ENCODE measurements around the gene SCCPDH. TPM values are rescaled to one million over a fixed set of nuclear protein-coding genes. Genes with fewer than 3 reads are reported as not detected.
"Not testable (repeated sequence)": the region's sequence is repeated elsewhere in the genome, so short reads cannot be mapped to it uniquely, and the experiment has no call there.

SCCPDH gene
- total and polyA plus RNA-seq, 2 of the 13 experiments (the other 11 are each of a cell fraction or from before 2014, with no cell fraction given), result 36.7 to 62.3 TPM

DNA sequence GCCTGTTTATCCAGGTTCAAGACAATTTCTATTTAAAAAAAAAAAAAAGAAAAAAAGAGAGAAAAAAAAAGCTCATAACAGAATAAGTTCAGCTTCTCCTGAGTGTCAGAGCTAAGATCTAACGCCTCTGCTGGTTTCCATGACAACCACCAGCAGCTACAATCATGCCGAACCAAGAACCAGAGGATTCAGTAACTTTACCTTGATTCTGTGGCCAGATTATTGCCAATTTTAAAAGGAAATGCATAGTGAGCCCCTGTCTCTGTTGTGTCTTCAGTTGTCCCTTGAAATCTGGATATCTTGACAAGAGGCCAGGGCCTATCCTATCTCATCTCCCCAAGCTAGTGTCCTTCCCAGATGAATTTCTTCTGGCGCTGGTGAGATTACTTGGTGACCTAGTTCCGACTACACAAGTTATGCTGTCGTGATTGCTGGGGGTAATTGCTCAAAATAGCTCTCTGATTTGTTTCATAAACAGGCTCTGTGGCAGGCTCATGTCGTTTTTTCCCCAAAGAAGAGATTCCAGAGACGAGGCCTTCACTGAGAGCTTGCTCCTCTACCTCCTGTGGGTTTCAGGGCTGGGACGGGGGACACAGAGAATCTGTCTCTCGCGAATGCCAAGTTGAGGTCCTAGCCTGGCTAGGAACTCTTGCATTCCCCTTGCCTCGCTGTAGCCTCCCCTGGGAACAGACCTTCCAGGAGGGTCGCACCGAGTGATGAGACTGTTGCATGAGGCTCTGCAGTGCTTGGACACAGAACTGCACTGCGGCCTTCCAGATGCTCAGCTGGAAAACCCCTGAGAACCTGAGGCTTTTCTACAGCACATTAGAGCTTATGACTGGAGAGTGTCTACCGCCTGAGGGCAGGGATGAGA lies 32.4 kb upstream of the SCCPDH start:
- Histone ChIP-seq H3K4me1 (ENCODE audit: insufficient read depth, low read length) (peaks cover 29% of the 10 kb centered on the region), H4K20me1 (ENCODE audit: insufficient read depth, low read length) (no peaks in the 10 kb centered on the region), H3K9me3 (ENCODE audit: low read length) (no peaks in the 10 kb centered on the region; the same call in 1 of the 2 replicates), H3K9ac (ENCODE audit: insufficient read depth, low read depth, low read length) (no peak overlapping the region), H3K4me2 (ENCODE audit: low read depth, low read length) (no peak overlapping the region), H3K27me3 (ENCODE audit: control insufficient read depth in 1 of 2, insufficient read depth in 2 of 2, low read length in 2 of 2) (peaks cover 0 to 5% of the 10 kb centered on the region in 2 experiments; a peak in 2 of 5 replicates), H3K36me3 (replicated peaks in 1 of 2; ENCODE audit: control insufficient read depth in 1 of 2, insufficient read depth in 2 of 2, low read length in 2 of 2) (no peaks in the 10 kb centered on the region), H3K27ac (ENCODE audit: extremely low read length, insufficient read depth, low read length) (no peak overlapping the region), H2AFZ (ENCODE audit: low read length) (no peak overlapping the region), H3K79me2 (ENCODE audit: insufficient read depth, low read length) (no peaks in the 10 kb centered on the region), H3K4me3 (replicated peaks in 1 of 3; ENCODE audit: insufficient read depth in 1 of 3, low read depth in 2 of 3, low read length in 3 of 3) (no peak overlapping the region)
- no peak for ATAC-seq
- CTCF ChIA-PET (ENCODE audit: low intra/inter-chr PET ratio, low total read pairs), result interaction anchor here (1.0 kb wide), 1 partner anchor 62 kb away, joined by 3 read pairs; no protein-coding TSS in a partner anchor
- no peak for DNase-seq (ENCODE audit: low spot score)
- POLR2A ChIA-PET, result interaction anchor here (1.0 kb wide), 1 partner anchor 33 kb away, joined by 3 read pairs; the partner anchor contains the start of gene SCCPDH
- no TSS peak for BruUV-seq (replicated peaks)
- TF ChIP-seq RFX3 (CRISPR knock-in tag; IDR thresholded peaks at IDR 0.05) (peak; percentile 52; the same call in 1 of the 2 replicates), RFX5 (IDR thresholded peaks at IDR 0.05; ENCODE audit: low read depth, low read length) (no peak), RFX1 (IDR thresholded peaks at IDR 0.05) (peak; percentile 23; the same call in 1 of the 2 replicates), PHB2 (IDR thresholded peaks at IDR 0.05; ENCODE audit: partially characterized antibody) (no peak)
- no peak for FAIRE-seq
- in situ Hi-C loops (cut with HindIII; ENCODE audit: extremely low pct_ligation_motif_present, low pct_unique_long_range_greater_than_20kb) (no loop called here), intact Hi-C loops (cut with micrococcal nuclease; ENCODE audit: unreplicated experiment) (no loop called here)
- WGBS (ENCODE audit: low lambda C conversion rate), result 47% methylated on average over 6 of the region's 15 CpGs

DNA sequence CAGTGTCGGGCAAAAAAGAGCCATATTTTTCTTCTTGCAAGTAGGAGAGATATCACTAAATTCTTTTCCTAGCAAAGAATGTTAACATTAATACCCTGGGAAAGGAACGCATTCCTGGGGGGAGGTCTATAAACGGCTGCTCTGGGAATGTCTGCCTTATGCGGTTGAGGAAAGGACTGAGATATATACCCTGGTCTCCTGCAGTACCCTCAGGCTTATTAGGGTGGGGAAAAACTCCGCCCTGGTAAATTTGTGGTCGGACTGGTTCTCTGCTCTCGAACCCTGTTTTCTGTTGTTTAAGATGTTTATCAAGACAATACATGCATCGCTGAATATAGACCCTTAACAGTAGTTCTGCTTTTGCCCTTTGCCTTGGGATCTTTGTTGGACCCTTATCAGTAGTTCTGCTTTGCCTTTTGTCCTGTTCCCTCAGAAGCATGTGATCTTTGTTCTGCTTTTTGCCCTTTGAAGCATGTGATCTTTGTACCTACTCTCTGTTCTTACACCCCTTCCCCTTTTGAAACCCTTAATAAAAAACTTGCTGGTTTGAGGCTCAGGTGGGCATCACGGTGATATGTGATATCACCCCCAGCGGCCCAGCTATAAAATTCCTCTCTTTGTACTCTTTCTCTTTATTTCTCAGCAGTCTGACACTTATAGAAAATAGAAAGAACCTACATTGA lies 29.9 kb upstream of the SCCPDH start:
- intact Hi-C loops (cut with micrococcal nuclease; ENCODE audit: unreplicated experiment); H3K9me3 ChIP-seq (ENCODE audit: low read length); H3K9ac ChIP-seq (ENCODE audit: insufficient read depth, low read depth, low read length); H4K20me1 ChIP-seq (ENCODE audit: insufficient read depth, low read length); BruUV-seq (replicated peaks); CTCF ChIA-PET (ENCODE audit: low intra/inter-chr PET ratio, low total read pairs); H3K27me3 ChIP-seq (ENCODE audit: control insufficient read depth in 1 of 2, insufficient read depth in 2 of 2, low read length in 2 of 2); ATAC-seq; FAIRE-seq; DNase-seq (ENCODE audit: low spot score); H2AFZ ChIP-seq (ENCODE audit: low read length); in situ Hi-C loops (cut with HindIII; ENCODE audit: extremely low pct_ligation_motif_present, low pct_unique_long_range_greater_than_20kb); H3K79me2 ChIP-seq (ENCODE audit: insufficient read depth, low read length); H3K36me3 ChIP-seq (replicated peaks in 1 of 2; ENCODE audit: control insufficient read depth in 1 of 2, insufficient read depth in 2 of 2, low read length in 2 of 2); H3K4me3 ChIP-seq (replicated peaks in 1 of 3; ENCODE audit: insufficient read depth in 1 of 3, low read depth in 2 of 3, low read length in 3 of 3); H3K27ac ChIP-seq (ENCODE audit: extremely low read length, insufficient read depth, low read length); H3K4me2 ChIP-seq (ENCODE audit: low read depth, low read length); POLR2A ChIA-PET: not testable (repeated sequence)
- 63% methylated on average over 10 of the region's 10 CpGs for WGBS (ENCODE audit: low lambda C conversion rate)
- TF ChIP-seq HNF4A (CRISPR knock-in tag; IDR thresholded peaks at IDR 0.05), result peak; percentile 44
- TF ChIP-seq ZMYM2 (CRISPR knock-in tag; IDR thresholded peaks at IDR 0.05), result 0 out of 2 replicates have a peak, but pooled peaks have one; percentile 23
- H3K4me1 ChIP-seq (ENCODE audit: insufficient read depth, low read length), result peaks cover 39% of the 10 kb centered on the region

Data from HepG2 (cell line).